ENCODE data around the gene CDR2L.

The CDR2L gene

DNA sequence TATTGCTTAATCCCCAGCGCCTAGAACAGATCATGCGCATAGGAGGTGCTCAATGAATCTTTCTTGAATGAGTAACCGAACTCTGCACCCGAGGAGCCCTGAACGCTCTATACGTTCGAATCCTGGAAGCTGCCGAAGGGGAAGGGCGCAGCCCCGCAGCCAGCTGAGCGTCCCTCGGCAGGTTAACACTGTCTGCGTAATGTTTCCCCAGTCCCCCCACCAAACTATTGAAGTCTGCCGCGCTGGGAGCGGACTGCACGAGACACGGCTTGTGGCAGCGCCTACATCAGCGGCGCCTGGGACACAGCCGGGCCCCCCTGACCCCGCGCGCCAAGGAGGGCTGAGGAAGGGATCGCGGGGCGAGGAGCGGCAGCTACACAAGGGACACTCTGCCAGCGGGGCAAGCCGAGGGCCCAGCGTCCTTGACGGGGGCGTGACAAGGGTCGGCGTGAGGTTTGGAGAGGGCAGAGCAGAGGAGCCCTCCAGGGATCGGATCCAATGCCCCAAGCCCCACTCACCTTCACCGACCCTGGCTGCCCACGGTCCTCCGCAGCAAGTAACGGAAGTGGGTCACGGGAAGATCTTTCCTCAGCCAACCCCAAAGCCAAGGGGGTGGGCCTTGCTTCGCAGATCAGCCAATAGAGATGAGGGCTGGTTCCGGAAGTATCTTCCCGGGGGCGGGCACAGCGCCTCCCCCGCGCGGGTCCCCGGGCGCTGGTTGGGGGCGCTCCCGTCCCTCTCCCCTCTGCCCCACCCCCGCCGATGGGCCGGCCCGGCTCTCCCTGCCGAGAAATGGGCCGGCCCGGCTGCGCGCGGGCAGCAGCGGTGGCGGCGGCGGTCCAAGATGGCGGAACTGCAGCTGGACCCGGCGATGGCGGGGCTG is 59.2 kb downstream of the CDR2L start, which contains the start of the genes ATP5PD and KCTD2:
ATP5PD (minus strand) TSS at position 563 of the 883 bp plus-strand sequence. CDS start 4,319 bp downstream, outside the sequence.
KCTD2 (plus strand) TSS at position 819 of the 883 bp plus-strand sequence; CDS start at position 845, 26 bp downstream.
- DNase-seq = peak; percentile 98

DNA sequence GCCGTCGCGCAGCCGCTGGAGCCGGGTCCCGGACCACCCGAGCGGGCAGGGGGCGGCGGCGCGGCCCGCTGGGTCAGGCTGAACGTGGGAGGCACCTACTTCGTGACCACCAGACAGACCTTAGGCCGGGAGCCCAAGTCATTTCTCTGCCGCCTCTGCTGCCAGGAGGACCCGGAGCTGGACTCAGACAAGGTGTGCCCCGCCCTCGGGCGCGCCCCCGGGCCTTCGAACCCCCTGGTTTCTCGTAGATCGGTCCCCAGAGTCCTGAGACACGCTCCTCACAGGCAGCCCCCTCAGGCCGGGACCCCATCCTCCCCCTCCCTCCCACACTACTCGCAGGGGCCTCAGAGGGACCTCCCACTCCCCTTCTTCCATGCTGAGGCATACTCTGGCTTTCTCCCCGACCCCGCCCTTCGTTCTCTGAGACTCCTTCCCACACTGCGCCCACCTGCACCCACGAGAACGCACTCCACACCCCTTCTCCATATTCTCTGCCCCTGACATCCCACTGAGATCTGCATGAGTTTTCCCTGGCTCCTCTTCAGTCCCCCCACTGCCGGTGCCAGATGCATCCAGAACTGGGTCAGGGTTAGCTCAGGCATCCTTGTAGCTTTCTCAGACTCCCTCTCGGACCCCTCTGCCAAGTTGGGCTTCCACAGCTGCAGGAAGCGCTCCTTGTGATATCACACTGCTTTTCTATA is 60.1 kb downstream of the CDR2L start:
- DNase-seq = peak; percentile 46

- DNase-seq = peak; percentile 28
Measured at GRCh38 chr17:75048249-75048878, 60.9 kb downstream of the CDR2L start.

DNA sequence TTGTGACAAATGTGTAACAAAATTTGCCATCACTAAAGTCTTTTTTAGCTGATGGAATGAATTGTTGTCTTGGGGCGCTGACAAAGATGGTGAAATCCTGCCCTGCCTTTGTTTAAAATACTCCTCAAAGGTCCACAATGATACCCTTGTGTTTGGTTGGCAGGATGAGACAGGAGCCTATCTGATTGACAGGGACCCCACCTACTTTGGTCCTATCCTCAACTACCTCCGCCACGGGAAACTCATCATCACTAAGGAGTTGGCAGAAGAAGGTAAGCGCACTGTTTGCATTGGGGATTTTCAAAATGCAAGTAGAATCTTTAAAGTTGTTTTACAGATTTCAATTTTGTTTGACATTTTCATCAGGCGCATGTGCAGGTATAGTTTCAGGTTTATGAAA is 61.6 kb downstream of the CDR2L start:
- no peak for DNase-seq

DNA sequence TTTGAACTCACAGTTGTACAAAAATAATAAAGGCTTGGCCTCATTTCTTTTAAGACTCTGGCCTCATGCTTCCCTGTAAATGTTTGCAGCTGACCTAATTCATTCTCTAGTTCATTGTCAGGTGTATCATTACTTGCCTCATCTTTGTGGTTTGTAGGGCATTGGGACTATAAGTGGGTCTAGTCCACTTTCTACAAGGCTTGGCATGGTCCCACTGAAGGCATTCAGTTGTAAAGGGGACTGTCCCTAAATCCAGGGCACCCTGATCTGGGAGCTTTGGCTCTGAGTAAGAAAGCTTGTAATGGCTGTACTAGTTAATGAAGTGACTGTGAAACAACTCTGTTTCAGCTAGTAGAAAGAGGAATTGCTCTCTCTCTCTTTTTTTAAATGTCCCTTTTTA is 62.3 kb downstream of the CDR2L start:
- DNase-seq = no peak

GRCh38 chr17:75051941-75052340 is 64.5 kb downstream of the CDR2L start:
- no peak for DNase-seq
